Measurements from ENCODE around the gene CIRBP. TPM values are rescaled to one million over a fixed set of nuclear protein-coding genes. Genes with fewer than 3 reads are reported as not detected.

Gene CIRBP
- total RNA-seq, 1 experiment from 2014 or later: 136 TPM

GRCh38 chr19:1257475-1258162 is 11.5 kb upstream of the CIRBP start:
- intact Hi-C loops (cut with micrococcal nuclease): no loop called here
- Histone ChIP-seq H2AFZ (ENCODE audit: low read length) (no peak overlapping the region), H3K36me3 (ENCODE audit: low read depth, low read length) (peaks cover 33% of the 10 kb centered on the region), H3K4me1 (ENCODE audit: insufficient read depth, low read length) (peaks cover 44% of the 10 kb centered on the region), H3K27ac (ENCODE audit: low read length) (no peak overlapping the region), H4K20me1 (ENCODE audit: low read length) (peaks cover 3% of the 10 kb centered on the region; the same call in 1 of the 2 replicates), H3K27me3 (ENCODE audit: low read length) (no peaks in the 10 kb centered on the region), H3K9me2 (replicated peaks; ENCODE audit: low read length) (no peaks in the 10 kb centered on the region), H3K9me3 (ENCODE audit: low read length) (no peaks in the 10 kb centered on the region), H3K4me3 (ENCODE audit: low read length) (no peak overlapping the region), H3K9ac (ENCODE audit: low read length) (no peak overlapping the region), H3F3A (ENCODE audit: low read length, unreplicated experiment) (peaks cover 14% of the 10 kb centered on the region), H3K4me2 (ENCODE audit: low read length) (no peak overlapping the region), H3K79me2 (ENCODE audit: low read length) (peaks cover 43% of the 10 kb centered on the region)
- ChIA-PET POLR2A (ENCODE audit: unreplicated experiment) (no interaction called here), CTCF (interaction anchor here (0.5 kb wide), 1 partner anchor 9 kb away, joined by 7 read pairs; no protein-coding TSS in a partner anchor)
- no peak for DNase-seq
- no peak for TF ChIP-seq CTCF (conservative IDR thresholded peaks at IDR 0.05; ENCODE audit: low read depth, low read length)
- no peak for TF ChIP-seq EZH2 (IDR thresholded peaks at IDR 0.05; ENCODE audit: low read length, unreplicated experiment)
- TF ChIP-seq EZH2phosphoT487 (IDR thresholded peaks at IDR 0.05; ENCODE audit: borderline replicate concordance, low read length): no peak
- no peak for ATAC-seq
- no TSS peak for BruUV-seq (replicated peaks)

GRCh38 chr19:1258163-1258492 is 11.0 kb upstream of the CIRBP start:
- no peaks in the 10 kb centered on the region for H3K9me3 ChIP-seq (ENCODE audit: low read length)
- no peak overlapping the region for H2AFZ ChIP-seq (ENCODE audit: low read length)
- H3K27me3 ChIP-seq (ENCODE audit: low read length): no peaks in the 10 kb centered on the region
- H3K4me3 ChIP-seq (ENCODE audit: low read length): no peak overlapping the region
- peaks cover 41% of the 10 kb centered on the region for H3K79me2 ChIP-seq (ENCODE audit: low read length)
- intact Hi-C loops (cut with micrococcal nuclease): no loop called here
- H3K9me2 ChIP-seq (replicated peaks; ENCODE audit: low read length): no peaks in the 10 kb centered on the region
- DNase-seq (no peak), ATAC-seq (no peak)
- TF ChIP-seq EZH2phosphoT487 (IDR thresholded peaks at IDR 0.05; ENCODE audit: borderline replicate concordance, low read length) (no peak), CTCF (conservative IDR thresholded peaks at IDR 0.05; ENCODE audit: low read depth, low read length) (no peak), EZH2 (IDR thresholded peaks at IDR 0.05; ENCODE audit: low read length, unreplicated experiment) (no peak)
- POLR2A ChIA-PET (ENCODE audit: unreplicated experiment): interaction anchor here (0.6 to 1.1 kb wide), 2 partner anchors 11 to 14 kb away, joined by 10 to 14 read pairs; partner anchors contain the start of gene CIRBP
- CTCF ChIA-PET: no interaction called here
- peaks cover 14% of the 10 kb centered on the region for H3F3A ChIP-seq (ENCODE audit: low read length, unreplicated experiment)
- H3K9ac ChIP-seq (ENCODE audit: low read length): no peak overlapping the region
- no peak overlapping the region for H3K4me2 ChIP-seq (ENCODE audit: low read length)
- H3K27ac ChIP-seq (ENCODE audit: low read length): no peak overlapping the region
- TSS peak; percentile 15 for BruUV-seq (replicated peaks)
- H3K4me1 ChIP-seq (ENCODE audit: insufficient read depth, low read length): peaks cover 47% of the 10 kb centered on the region
- H4K20me1 ChIP-seq (ENCODE audit: low read length): peaks cover 3% of the 10 kb centered on the region; the same call in 1 of the 2 replicates
- H3K36me3 ChIP-seq (ENCODE audit: low read depth, low read length): peaks cover 33% of the 10 kb centered on the region

- peaks cover 3% of the 10 kb centered on the region; the same call in 1 of the 2 replicates for H4K20me1 ChIP-seq (ENCODE audit: low read length)
- peak overlapping the region; percentile 39; the same call in 1 of the 2 replicates for H3K4me2 ChIP-seq (ENCODE audit: low read length)
- intact Hi-C loops (cut with micrococcal nuclease): no loop called here
- peaks cover 14% of the 10 kb centered on the region for H3F3A ChIP-seq (ENCODE audit: low read length, unreplicated experiment)
- H3K27me3 ChIP-seq (ENCODE audit: low read length): no peaks in the 10 kb centered on the region
- H3K36me3 ChIP-seq (ENCODE audit: low read depth, low read length): peaks cover 29% of the 10 kb centered on the region
- POLR2A ChIA-PET (ENCODE audit: unreplicated experiment): interaction anchor here (0.6 to 1.1 kb wide), 2 partner anchors 10 to 13 kb away, joined by 10 to 14 read pairs; partner anchors contain the start of gene CIRBP
- H3K79me2 ChIP-seq (ENCODE audit: low read length): peaks cover 34% of the 10 kb centered on the region
- H3K4me3 ChIP-seq (ENCODE audit: low read length): no peak overlapping the region
- BruUV-seq (replicated peaks): no TSS peak
- TF ChIP-seq CTCF (conservative IDR thresholded peaks at IDR 0.05; ENCODE audit: low read depth, low read length) (no peak), EZH2 (IDR thresholded peaks at IDR 0.05; ENCODE audit: low read length, unreplicated experiment) (no peak), EZH2phosphoT487 (IDR thresholded peaks at IDR 0.05; ENCODE audit: borderline replicate concordance, low read length) (no peak)
- H2AFZ ChIP-seq (ENCODE audit: low read length): no peak overlapping the region
- ATAC-seq (no peak), DNase-seq (no peak)
- no peaks in the 10 kb centered on the region for H3K9me2 ChIP-seq (replicated peaks; ENCODE audit: low read length)
- peak overlapping the region; percentile 82 for H3K27ac ChIP-seq (ENCODE audit: low read length)
- peaks cover 42% of the 10 kb centered on the region for H3K4me1 ChIP-seq (ENCODE audit: insufficient read depth, low read length)
- CTCF ChIA-PET: no interaction called here
- H3K9ac ChIP-seq (ENCODE audit: low read length): no peak overlapping the region
- H3K9me3 ChIP-seq (ENCODE audit: low read length): no peaks in the 10 kb centered on the region
These were observed 10.4 kb upstream of the CIRBP start for GRCh38 chr19:1258707-1259205.
